Tibial artery (tissue), 4 donors: ENCODE data around the gene PSMC2.

ENCODE experiments used
- DNase-seq, 2 donors: peaks; one replicate each; pipeline ENCODE4 v3.0.0-alpha.2; 2019
- H3K27ac ChIP-seq, 2 donors: fragments of 200-600 bp; sonication (generic) in 1 of 2; 1 replicate in 1 of 2; 2 replicates in 1 of 2; pipeline ENCODE4 v1.5.1; 2018 to 2019; ENCODE audit warnings: mild to moderate bottlenecking in 1 of 2
- H3K27me3 ChIP-seq, 2 donors: fragments of 200-600 bp; sonication (generic) in 1 of 2; one replicate each; pipeline versions ENCODE4 v1.5.1 to v1.6.0; 2016 to 2019
- H3K36me3 ChIP-seq, 3 donors: fragments of 200-600 bp; sonication (generic) in 2 of 3; one replicate each; pipeline ENCODE4 v1.5.1; 2016 to 2019; ENCODE audit warnings: mild to moderate bottlenecking in 2 of 3
- H3K4me1 ChIP-seq, 4 donors: fragments of 200-600 bp; sonication (generic) in 2 of 4; 1 replicate in 3 of 4; 2 replicates in 1 of 4; pipeline ENCODE4 v1.5.1; 2016 to 2019
- H3K4me3 ChIP-seq, 2 donors: fragments of 200-600 bp; sonication (generic) in 1 of 2; 1 replicate in 1 of 2; 2 replicates in 1 of 2; pipeline ENCODE4 v1.5.1; 2018 to 2019; ENCODE audit warnings: mild to moderate bottlenecking in 2 of 2
- H3K9me3 ChIP-seq, 3 donors: fragments of 200-600 bp; sonication (generic) in 1 of 3; one replicate each; pipeline ENCODE4 v1.5.1; 2016 to 2019
- CTCF ChIP-seq, 2 experiments: fragments of 200-600 bp in 1 of 2; fragments of 450-650 bp in 1 of 2; IDR thresholded peaks; one replicate each; pipeline ENCODE4 v1.5.1; 2017 to 2019; ENCODE audit warnings: antibody characterized with exemption in 2 of 2, mild to moderate bottlenecking in 1 of 2, moderate library complexity in 1 of 2
- intact Hi-C: fragments of 100-400 bp; cut with DNase I; formaldehyde crosslinking; loops from one replicate; pipeline ENCODE4 v1.15.0; 2023; ENCODE audit warnings: low total_unique reads

Gene PSMC2

GRCh38 chr7:103348452-103348851 is 1.0 kb downstream of the PSMC2 start:
- no peaks in the 10 kb centered on the region for H3K27me3 ChIP-seq
- H3K36me3 ChIP-seq = peaks cover 0 to 17% (median 11%) of the 10 kb centered on the region in 3 donors
- no peak for DNase-seq
- peaks cover 0 to 56% (median 43%) of the 10 kb centered on the region in 4 donors for H3K4me1 ChIP-seq
- peak overlapping the region; percentile 93 to 94 for H3K27ac ChIP-seq
- H3K9me3 ChIP-seq = no peaks in the 10 kb centered on the region
- intact Hi-C loops = no loop called here
- no peak for TF ChIP-seq CTCF (IDR thresholded peaks at IDR 0.05)
- peak overlapping the region; percentile 83 to 96 for H3K4me3 ChIP-seq

GRCh38 chr7:103348959-103349358 is 1.5 kb downstream of the PSMC2 start:
- no peak for TF ChIP-seq CTCF (IDR thresholded peaks at IDR 0.05)
- peaks cover 0 to 51% (median 40%) of the 10 kb centered on the region in 4 donors for H3K4me1 ChIP-seq

GRCh38 chr7:103349805-103350204 is 2.4 kb downstream of the PSMC2 start:
- Histone ChIP-seq H3K27ac (no peak overlapping the region), H3K36me3 (peaks cover 9 to 20% (median 17%) of the 10 kb centered on the region in 3 donors), H3K4me3 (no peak overlapping the region), H3K4me1 (peaks cover 0 to 49% (median 39%) of the 10 kb centered on the region in 4 donors), H3K27me3 (no peaks in the 10 kb centered on the region), H3K9me3 (no peaks in the 10 kb centered on the region)
- intact Hi-C loops = no loop called here
- no peak for TF ChIP-seq CTCF (IDR thresholded peaks at IDR 0.05)
- DNase-seq = no peak

More at GRCh38 chr7:103348959-103349358, 1.5 kb downstream of the PSMC2 start:
- no peak for DNase-seq
- H3K9me3 ChIP-seq = no peaks in the 10 kb centered on the region
- H3K36me3 ChIP-seq = peaks cover under 1 to 19% (median 11%) of the 10 kb centered on the region in 3 donors
- H3K4me3 ChIP-seq = peak overlapping the region; percentile 83 to 96
- intact Hi-C loops = no loop called here
- no peaks in the 10 kb centered on the region for H3K27me3 ChIP-seq
- H3K27ac ChIP-seq = no peak overlapping the region

GRCh38 chr7:103369432-103369831 is 22.0 kb downstream of the PSMC2 start:
- no peaks in the 10 kb centered on the region for H3K9me3 ChIP-seq
- peaks cover 38 to 57% (median 39%) of the 10 kb centered on the region in 3 donors for H3K36me3 ChIP-seq
- intact Hi-C loops = loop anchor here (10.0 kb wide), 1 partner anchor 65 kb away; no protein-coding TSS in a partner anchor
- H3K27ac ChIP-seq = no peak overlapping the region
- no peaks in the 10 kb centered on the region for H3K4me1 ChIP-seq
- no peak for DNase-seq
- no peak overlapping the region for H3K4me3 ChIP-seq
- no peaks in the 10 kb centered on the region for H3K27me3 ChIP-seq
- no peak for TF ChIP-seq CTCF (IDR thresholded peaks at IDR 0.05)

- H3K4me3 ChIP-seq = no peak overlapping the region
- H3K9me3 ChIP-seq = no peaks in the 10 kb centered on the region
- no peak for TF ChIP-seq CTCF (IDR thresholded peaks at IDR 0.05)
- intact Hi-C loops = no loop called here
- DNase-seq = no peak
- no peaks in the 10 kb centered on the region for H3K27me3 ChIP-seq
- H3K4me1 ChIP-seq = no peaks in the 10 kb centered on the region
- no peak overlapping the region for H3K27ac ChIP-seq
- H3K36me3 ChIP-seq = peaks cover 0 to 14% (median 0%) of the 10 kb centered on the region in 3 donors
Measured at GRCh38 chr7:103373866-103374643, 26.6 kb downstream of the PSMC2 start.
